NCI-H1048 (cell line): ENCODE measurements around the gene DHRSX.
"Not testable (repeated sequence)": the region's sequence is repeated elsewhere in the genome, so short reads cannot be mapped to it uniquely, and the experiment has no call there.

Experiments
- DNase-seq: peaks from one replicate; lab custom pipeline; 2025; lab: John Stamatoyannopoulos, UW

Gene DHRSX

GRCh38 chrX:2497961-2498780 lies 2.6 kb downstream of the DHRSX start:
- no peak for DNase-seq

GRCh38 chrX:2495595-2495994 lies 5.2 kb downstream of the DHRSX start:
- DNase-seq = no peak

- no peak for DNase-seq
These were observed 8.1 kb downstream of the DHRSX start for GRCh38 chrX:2492531-2493218.

GRCh38 chrX:2490634-2491033 lies 10.1 kb downstream of the DHRSX start:
- no peak for DNase-seq

GRCh38 chrX:2489446-2490445 lies 11.0 kb downstream of the DHRSX start:
- no peak for DNase-seq

- no peak for DNase-seq
These were observed 12.0 kb downstream of the DHRSX start for GRCh38 chrX:2488621-2489285.

- DNase-seq = no peak
These were observed 13.4 kb downstream of the DHRSX start for GRCh38 chrX:2487366-2487765.

GRCh38 chrX:2486476-2487133 lies 14.2 kb downstream of the DHRSX start:
- no peak for DNase-seq

- DNase-seq = no peak
These were observed 14.9 kb downstream of the DHRSX start for GRCh38 chrX:2485789-2486345.

GRCh38 chrX:2484721-2485648 lies 15.8 kb downstream of the DHRSX start:
- DNase-seq = no peak

- DNase-seq = no peak
These were observed 16.5 kb downstream of the DHRSX start for GRCh38 chrX:2484256-2484655.

GRCh38 chrX:2483398-2484060 lies 17.2 kb downstream of the DHRSX start:
- DNase-seq = no peak

GRCh38 chrX:2481597-2481996 lies 19.2 kb downstream of the DHRSX start:
- not testable (repeated sequence) for DNase-seq

- DNase-seq = not testable (repeated sequence)
These were observed 20.8 kb downstream of the DHRSX start for GRCh38 chrX:2479982-2480381.

GRCh38 chrX:2479420-2479780 lies 21.4 kb downstream of the DHRSX start:
- DNase-seq = no peak

GRCh38 chrX:2478546-2479419 lies 22.0 kb downstream of the DHRSX start:
- DNase-seq = no peak

- not testable (repeated sequence) for DNase-seq
These were observed 23.5 kb downstream of the DHRSX start for GRCh38 chrX:2477313-2477712.
